ENCODE results near the gene LRRC31.

- TF ChIP-seq CSRNP3 (CRISPR knock-in tag; IDR thresholded peaks at IDR 0.05) (no peak), ISL1 (CRISPR knock-in tag; IDR thresholded peaks at IDR 0.05) (no peak), PPARA (CRISPR knock-in tag; IDR thresholded peaks at IDR 0.05; ENCODE audit: borderline replicate concordance) (no peak), ZFP3 (CRISPR knock-in tag; IDR thresholded peaks at IDR 0.05) (no peak), SNAI2 (CRISPR knock-in tag; IDR thresholded peaks at IDR 0.05) (no peak), RARB (CRISPR knock-in tag; IDR thresholded peaks at IDR 0.05) (no peak), PATZ1 (CRISPR knock-in tag; IDR thresholded peaks at IDR 0.05; ENCODE audit: borderline replicate concordance) (no peak), BACH2 (CRISPR knock-in tag; IDR thresholded peaks at IDR 0.05; ENCODE audit: borderline replicate concordance) (no peak)
These were observed 26.8 kb downstream of the LRRC31 start for GRCh38 chr3:169842960-169843359.
